MM.1S (cell line): ENCODE results near the gene NPAT.
A peak's percentile ranks its signal among the peaks of the same experiment; 100 is the strongest.
"Not testable (repeated sequence)": the region's sequence is repeated elsewhere in the genome, so short reads cannot be mapped to it uniquely, and the experiment has no call there.

Source experiments
- DNase-seq: peaks from one replicate; pipeline ENCODE4 v3.0.0-alpha.2; 2015
- H2AFZ ChIP-seq: fragments of 300-600 bp; sonication (generic); 2 replicates; pipeline ENCODE4 v1.6.0; 2016; ENCODE audit warnings: antibody characterized with exemption, low read length
- H3F3A ChIP-seq: fragments of 300-600 bp; sonication (generic); 2 replicates; pipeline ENCODE4 v1.6.1; 2016; ENCODE audit warnings: mild to moderate bottlenecking, antibody characterized with exemption, low read length, moderate library complexity, mixed read lengths; ENCODE audit not compliant: insufficient read depth
- H3K27ac ChIP-seq: fragments of 300-600 bp; sonication (generic); 2 replicates; pipeline ENCODE4 v1.5.1; 2016; ENCODE audit warnings: mild to moderate bottlenecking, low read length
- H3K27me3 ChIP-seq: fragments of 300-600 bp; sonication (generic); replicated peaks from 2 replicates; pipeline ENCODE4 v1.6.0; 2016; ENCODE audit warnings: low read length; ENCODE audit not compliant: insufficient read depth
- H3K36me3 ChIP-seq: fragments of 300-600 bp; sonication (generic); replicated peaks from 2 replicates; pipeline ENCODE4 v1.6.1; 2016; ENCODE audit warnings: mild to moderate bottlenecking, low read length, mixed read lengths; ENCODE audit not compliant: insufficient read depth
- H3K4me1 ChIP-seq: fragments of 300-600 bp; sonication (generic); 2 replicates; pipeline ENCODE4 v1.6.1; 2016; ENCODE audit warnings: low read length, mixed read lengths
- H3K4me2 ChIP-seq: fragments of 300-600 bp; sonication (generic); 2 replicates; pipeline ENCODE4 v1.6.0; 2016; ENCODE audit warnings: low read depth, low read length
- H3K4me3 ChIP-seq: fragments of 300-600 bp; sonication (generic); 2 replicates; pipeline ENCODE4 v1.5.1; 2016; ENCODE audit warnings: low read length, mixed read lengths
- H3K79me2 ChIP-seq: fragments of 300-600 bp; sonication (generic); 2 replicates; pipeline ENCODE4 v1.6.1; 2016; ENCODE audit warnings: mixed run types, low read length, mixed read lengths
- H3K9ac ChIP-seq: fragments of 300-600 bp; sonication (generic); 2 replicates; pipeline ENCODE4 v1.6.1; 2016; ENCODE audit warnings: low read length, mixed read lengths
- H3K9me2 ChIP-seq: fragments of 300-600 bp; sonication (generic); replicated peaks from 2 replicates; pipeline ENCODE4 v1.6.1; 2016; ENCODE audit warnings: mild to moderate bottlenecking, low read length, mixed read lengths; ENCODE audit not compliant: insufficient read depth
- H3K9me3 ChIP-seq: fragments of 300-600 bp; sonication (generic); replicated peaks from 2 replicates; pipeline ENCODE4 v1.6.1; 2016; ENCODE audit warnings: mild to moderate bottlenecking, low read length, mixed read lengths; ENCODE audit not compliant: insufficient read depth
- H4K20me1 ChIP-seq: fragments of 300-600 bp; sonication (generic); 2 replicates; pipeline ENCODE4 v1.6.1; 2016; ENCODE audit warnings: mild to moderate bottlenecking, low read length, moderate library complexity, mixed read lengths; ENCODE audit not compliant: insufficient read depth
- CTCF ChIP-seq: fragments of 300-600 bp; sonication (generic); IDR thresholded peaks from 2 replicates; pipeline ENCODE4 v1.5.1; 2016; ENCODE audit warnings: antibody characterized with exemption, low read length, mixed read lengths
- EZH2 ChIP-seq: fragments of 300-600 bp; sonication (generic); optimal IDR thresholded peaks from 2 replicates; pipeline ENCODE3; 2017; ENCODE audit warnings: low read depth, mild to moderate bottlenecking, antibody characterized with exemption, low read length, mixed read lengths
- EZH2phosphoT487 ChIP-seq: fragments of 300-600 bp; sonication (generic); IDR thresholded peaks from 2 replicates; pipeline ENCODE4 v1.6.1; 2018; ENCODE audit warnings: antibody characterized with exemption, low read length

Gene NPAT

GRCh38 chr11:108167624-108168023 is 54.8 kb downstream of the NPAT start:
- H3K27me3 ChIP-seq = no peaks in the 10 kb centered on the region
- H3K9me2 ChIP-seq = no peaks in the 10 kb centered on the region
- H3K79me2 ChIP-seq = no peaks in the 10 kb centered on the region
- no peaks in the 10 kb centered on the region for H4K20me1 ChIP-seq
- peaks cover 11% of the 10 kb centered on the region; the same call in 1 of the 2 replicates for H3K4me1 ChIP-seq
- DNase-seq = no peak
- no peak overlapping the region for H3K4me2 ChIP-seq
- H3F3A ChIP-seq = no peaks in the 10 kb centered on the region
- H3K4me3 ChIP-seq = no peak overlapping the region
- no peaks in the 10 kb centered on the region for H3K9me3 ChIP-seq
- H2AFZ ChIP-seq = no peak overlapping the region
- H3K27ac ChIP-seq = no peak overlapping the region
- H3K36me3 ChIP-seq = peaks cover 8% of the 10 kb centered on the region; the same call in 1 of the 2 replicates
- H3K9ac ChIP-seq = no peak overlapping the region
- no peak for TF ChIP-seq CTCF
- no peak for TF ChIP-seq EZH2
- no peak for TF ChIP-seq EZH2phosphoT487

GRCh38 chr11:108162878-108163277 is 59.6 kb downstream of the NPAT start:
- Histone ChIP-seq H3K4me1 (peaks cover 18% of the 10 kb centered on the region), H3K36me3 (peaks cover 11% of the 10 kb centered on the region), H3F3A (peaks cover 15% of the 10 kb centered on the region; the same call in 1 of the 2 replicates)
- H3K27me3 ChIP-seq, H3K4me3 ChIP-seq, H3K27ac ChIP-seq, DNase-seq, H3K9me2 ChIP-seq, H3K79me2 ChIP-seq, H2AFZ ChIP-seq, H3K4me2 ChIP-seq, H3K9me3 ChIP-seq, H3K9ac ChIP-seq, H4K20me1 ChIP-seq: not testable (repeated sequence)

- Histone ChIP-seq H3K9me3 (no peaks in the 10 kb centered on the region), H3K4me2 (peak overlapping the region; percentile 17; the same call in 1 of the 2 replicates), H3K27ac (peak overlapping the region; percentile 37; the same call in 1 of the 2 replicates), H3K9ac (no peak overlapping the region), H3K27me3 (no peaks in the 10 kb centered on the region), H3K4me3 (no peak overlapping the region), H3K79me2 (no peaks in the 10 kb centered on the region), H3K4me1 (peaks cover 18% of the 10 kb centered on the region), H2AFZ (peak overlapping the region; percentile 32; the same call in 1 of the 2 replicates), H3F3A (peaks cover 15% of the 10 kb centered on the region; the same call in 1 of the 2 replicates), H3K9me2 (no peaks in the 10 kb centered on the region), H3K36me3 (peaks cover 7% of the 10 kb centered on the region), H4K20me1 (no peaks in the 10 kb centered on the region)
- peak; percentile 55 for DNase-seq
- TF ChIP-seq EZH2 (no peak), EZH2phosphoT487 (no peak), CTCF (peak; percentile 4; the same call in 1 of the 2 replicates)
Observed at GRCh38 chr11:108160970-108161566, 61.4 kb downstream of the NPAT start.

- Histone ChIP-seq H2AFZ (no peak overlapping the region), H4K20me1 (no peaks in the 10 kb centered on the region), H3K36me3 (no peaks in the 10 kb centered on the region)
Observed at GRCh38 chr11:108154591-108154990, 67.8 kb downstream of the NPAT start.

More at GRCh38 chr11:108154591-108154990, 67.8 kb downstream of the NPAT start:
- TF ChIP-seq EZH2 (no peak), EZH2phosphoT487 (no peak), CTCF (no peak)
- H3K9me3 ChIP-seq = no peaks in the 10 kb centered on the region
- H3K27me3 ChIP-seq = no peaks in the 10 kb centered on the region
- H3K4me1 ChIP-seq = no peaks in the 10 kb centered on the region
- no peak overlapping the region for H3K9ac ChIP-seq
- no peak overlapping the region for H3K4me3 ChIP-seq
- no peak overlapping the region for H3K4me2 ChIP-seq
- no peaks in the 10 kb centered on the region for H3K79me2 ChIP-seq
- peaks cover 2% of the 10 kb centered on the region; the same call in 1 of the 2 replicates for H3F3A ChIP-seq
- no peaks in the 10 kb centered on the region for H3K9me2 ChIP-seq
- DNase-seq = no peak
- no peak overlapping the region for H3K27ac ChIP-seq
